Measurements from ENCODE around the gene ASRGL1. TPM values are rescaled to one million over a fixed set of nuclear protein-coding genes. Genes with fewer than 3 reads are reported as not detected.

The ASRGL1 gene
- total RNA-seq, 1 donor from 2014 or later, result 2.9 TPM

- DNase-seq (ENCODE audit: extremely low spot score, unreplicated experiment), result no peak
- H3K4me1 Mint-ChIP-seq (ENCODE audit: unreplicated experiment), result peaks cover 45% of the 10 kb centered on the region
- TF ChIP-seq, protein P1, sequence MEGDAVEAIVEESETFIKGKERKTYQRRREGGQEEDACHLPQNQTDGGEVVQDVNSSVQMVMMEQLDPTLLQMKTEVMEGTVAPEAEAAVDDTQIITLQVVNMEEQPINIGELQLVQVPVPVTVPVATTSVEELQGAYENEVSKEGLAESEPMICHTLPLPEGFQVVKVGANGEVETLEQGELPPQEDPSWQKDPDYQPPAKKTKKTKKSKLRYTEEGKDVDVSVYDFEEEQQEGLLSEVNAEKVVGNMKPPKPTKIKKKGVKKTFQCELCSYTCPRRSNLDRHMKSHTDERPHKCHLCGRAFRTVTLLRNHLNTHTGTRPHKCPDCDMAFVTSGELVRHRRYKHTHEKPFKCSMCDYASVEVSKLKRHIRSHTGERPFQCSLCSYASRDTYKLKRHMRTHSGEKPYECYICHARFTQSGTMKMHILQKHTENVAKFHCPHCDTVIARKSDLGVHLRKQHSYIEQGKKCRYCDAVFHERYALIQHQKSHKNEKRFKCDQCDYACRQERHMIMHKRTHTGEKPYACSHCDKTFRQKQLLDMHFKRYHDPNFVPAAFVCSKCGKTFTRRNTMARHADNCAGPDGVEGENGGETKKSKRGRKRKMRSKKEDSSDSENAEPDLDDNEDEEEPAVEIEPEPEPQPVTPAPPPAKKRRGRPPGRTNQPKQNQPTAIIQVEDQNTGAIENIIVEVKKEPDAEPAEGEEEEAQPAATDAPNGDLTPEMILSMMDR (IDR thresholded peaks at IDR 0.05), result no peak
- no peak overlapping the region for H3K27ac Mint-ChIP-seq (ENCODE audit: unreplicated experiment)
- H3K9me3 Mint-ChIP-seq (ENCODE audit: unreplicated experiment), result no peaks in the 10 kb centered on the region
- no peaks in the 10 kb centered on the region for H3K36me3 Mint-ChIP-seq (ENCODE audit: unreplicated experiment)
- no peak overlapping the region for H3K4me3 Mint-ChIP-seq (ENCODE audit: unreplicated experiment)
- H3K27me3 Mint-ChIP-seq (ENCODE audit: unreplicated experiment), result no peaks in the 10 kb centered on the region
These were observed 95.4 kb downstream of the ASRGL1 start for GRCh38 chr11:62432695-62433094.

- Mint-ChIP-seq H3K9me3 (ENCODE audit: unreplicated experiment) (no peaks in the 10 kb centered on the region), H3K27ac (ENCODE audit: unreplicated experiment) (no peak overlapping the region), H3K27me3 (ENCODE audit: unreplicated experiment) (no peaks in the 10 kb centered on the region), H3K4me1 (ENCODE audit: unreplicated experiment) (peaks cover 38% of the 10 kb centered on the region), H3K36me3 (ENCODE audit: unreplicated experiment) (no peaks in the 10 kb centered on the region), H3K4me3 (ENCODE audit: unreplicated experiment) (no peak overlapping the region)
- TF ChIP-seq, protein P1 (IDR thresholded peaks at IDR 0.05), result no peak
- no peak for DNase-seq (ENCODE audit: extremely low spot score, unreplicated experiment)
These were observed 96.1 kb downstream of the ASRGL1 start for GRCh38 chr11:62433141-62433903.

DNA sequence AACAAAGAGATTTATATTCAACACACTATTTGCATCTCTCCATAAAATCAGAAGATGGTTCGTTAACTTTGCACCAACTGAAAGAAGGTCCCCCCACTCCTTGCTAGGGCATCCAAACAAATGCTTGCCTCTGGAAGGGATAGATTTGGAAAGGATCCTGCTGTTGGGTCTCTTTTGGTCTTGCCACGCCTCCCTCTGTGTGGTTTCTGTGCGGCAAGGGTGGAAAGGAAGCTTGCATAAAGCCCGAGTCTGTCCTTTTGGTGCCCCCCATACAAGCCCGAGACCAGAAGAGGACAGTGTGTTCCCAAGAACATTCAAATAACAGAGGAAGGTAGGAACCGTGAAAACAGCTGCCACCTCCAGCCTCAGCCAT is 96.6 kb downstream of the ASRGL1 start:
- no peak for DNase-seq (ENCODE audit: extremely low spot score, unreplicated experiment)
- peaks cover 33% of the 10 kb centered on the region for H3K4me1 Mint-ChIP-seq (ENCODE audit: unreplicated experiment)
- H3K27me3 Mint-ChIP-seq (ENCODE audit: unreplicated experiment), result no peaks in the 10 kb centered on the region
- TF ChIP-seq, protein P1 (IDR thresholded peaks at IDR 0.05), result no peak
- no peaks in the 10 kb centered on the region for H3K36me3 Mint-ChIP-seq (ENCODE audit: unreplicated experiment)
- no peak overlapping the region for H3K27ac Mint-ChIP-seq (ENCODE audit: unreplicated experiment)
- no peak overlapping the region for H3K4me3 Mint-ChIP-seq (ENCODE audit: unreplicated experiment)
- no peaks in the 10 kb centered on the region for H3K9me3 Mint-ChIP-seq (ENCODE audit: unreplicated experiment)

DNA sequence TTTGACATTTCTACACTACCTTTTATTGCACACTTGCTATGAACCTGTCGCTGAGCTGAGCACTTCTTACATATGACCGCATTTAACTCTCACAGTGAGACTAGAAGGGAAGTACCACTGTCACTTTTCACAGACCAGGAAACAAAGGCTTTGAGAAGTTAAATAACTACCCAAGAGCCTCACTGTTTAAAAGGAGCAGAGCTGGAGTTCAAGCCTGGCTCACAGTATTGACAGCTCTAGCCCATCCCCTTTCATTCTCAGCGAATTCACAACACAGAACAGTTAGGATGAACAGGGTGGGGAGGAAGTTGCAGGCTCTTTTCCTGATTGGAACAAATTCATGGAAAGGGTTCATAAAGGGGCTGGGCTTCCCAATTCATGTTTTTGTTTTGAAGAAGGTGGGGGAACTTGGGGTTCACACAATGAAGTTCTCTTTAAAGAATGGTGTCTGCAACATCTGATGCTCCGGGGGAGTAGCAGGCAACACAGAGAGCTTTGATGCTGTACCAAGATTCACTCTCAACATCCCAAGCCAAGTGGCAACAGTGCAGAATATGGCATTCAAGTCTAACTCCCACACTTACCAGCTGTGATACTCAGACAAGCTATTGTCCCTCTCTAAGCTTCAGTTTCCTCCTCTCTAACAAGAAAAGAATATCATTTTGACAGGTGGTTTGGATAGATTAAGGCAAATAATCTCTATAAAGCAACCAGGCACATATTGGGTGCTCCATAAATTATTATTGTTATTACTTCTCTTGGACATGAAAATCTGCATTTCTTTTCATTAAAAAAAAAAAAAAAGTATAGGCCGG is 98.8 kb downstream of the ASRGL1 start:
- H3K27me3 Mint-ChIP-seq (ENCODE audit: unreplicated experiment), result no peaks in the 10 kb centered on the region
- no peaks in the 10 kb centered on the region for H3K9me3 Mint-ChIP-seq (ENCODE audit: unreplicated experiment)
- TF ChIP-seq, protein P1 (IDR thresholded peaks at IDR 0.05), result no peak
- H3K4me1 Mint-ChIP-seq (ENCODE audit: unreplicated experiment), result peaks cover 34% of the 10 kb centered on the region
- H3K4me3 Mint-ChIP-seq (ENCODE audit: unreplicated experiment), result no peak overlapping the region
- H3K27ac Mint-ChIP-seq (ENCODE audit: unreplicated experiment), result no peak overlapping the region
- no peak for DNase-seq (ENCODE audit: extremely low spot score, unreplicated experiment)
- H3K36me3 Mint-ChIP-seq (ENCODE audit: unreplicated experiment), result no peaks in the 10 kb centered on the region

GRCh38 chr11:62437616-62438015 is 100.4 kb downstream of the ASRGL1 start:
- no peaks in the 10 kb centered on the region for H3K9me3 Mint-ChIP-seq (ENCODE audit: unreplicated experiment)
- DNase-seq (ENCODE audit: extremely low spot score, unreplicated experiment), result no peak
- H3K27me3 Mint-ChIP-seq (ENCODE audit: unreplicated experiment), result no peaks in the 10 kb centered on the region
- H3K36me3 Mint-ChIP-seq (ENCODE audit: unreplicated experiment), result no peaks in the 10 kb centered on the region
- H3K27ac Mint-ChIP-seq (ENCODE audit: unreplicated experiment), result no peak overlapping the region
- peaks cover 22% of the 10 kb centered on the region for H3K4me1 Mint-ChIP-seq (ENCODE audit: unreplicated experiment)
- H3K4me3 Mint-ChIP-seq (ENCODE audit: unreplicated experiment), result no peak overlapping the region
- TF ChIP-seq, protein P1 (IDR thresholded peaks at IDR 0.05), result no peak

All from osteocyte (in vitro differentiated cells).